ENCODE results near the gene CARNS1. TPM values are rescaled to one million over a fixed set of nuclear protein-coding genes. Genes with fewer than 3 reads are reported as not detected.

The CARNS1 gene
- total and polyA plus RNA-seq, 9 of the 15 experiments (the other 6 are each of a cell fraction or from before 2014, with no cell fraction given) = 0.01 to 0.18 (median 0.06) TPM; not detected in 3

- no peaks in the 10 kb centered on the region for H3K9me1 ChIP-seq (ENCODE audit: control insufficient read depth, insufficient read depth, low read length)
- no peak overlapping the region for H3K4me2 ChIP-seq (ENCODE audit: insufficient read depth, low read length)
- H3K4me3 ChIP-seq = no peak overlapping the region
- WGBS (ENCODE audit: insufficient coverage, low coverage, missing lambda C conversion rate) = 93% methylated on average over 14 of the region's 21 CpGs
- in situ Hi-C loops (cut with MboI) = no loop called here
- no peak for ATAC-seq
- H3K9me3 ChIP-seq (replicated peaks; ENCODE audit: control insufficient read depth, insufficient read depth, low read depth, low read length) = no peaks in the 10 kb centered on the region
- POLR2A ChIA-PET = interaction anchor here (0.6 to 1.2 kb wide), 7 partner anchors 9 to 360 kb away, joined by 3 to 6 read pairs (median 3); partner anchors contain the start of gene TBC1D10C
- no peak for TF ChIP-seq TSHZ1 (CRISPR knock-in tag; IDR thresholded peaks at IDR 0.05)
- 0 out of 2 replicates have a peak, but pooled peaks have one; percentile 30 for TF ChIP-seq RBFOX2 (IDR thresholded peaks at IDR 0.05; ENCODE audit: low read depth, low read length)
- TF ChIP-seq HMGN3 (IDR thresholded peaks at IDR 0.05; ENCODE audit: borderline replicate concordance, extremely low read depth, insufficient read length, low read depth, low read length) = peak; percentile 13
- TF ChIP-seq ZNF384 (IDR thresholded peaks at IDR 0.05; ENCODE audit: low read depth, low read length) = no peak
- no peak for TF ChIP-seq PYGO2 (tag; IDR thresholded peaks at IDR 0.05)
- peak; percentile 13 for TF ChIP-seq FIP1L1 (IDR thresholded peaks at IDR 0.05; ENCODE audit: low read depth, low read length, poor library complexity, severe bottlenecking)
- TF ChIP-seq POLR2AphosphoS5 (IDR thresholded peaks at IDR 0.05; ENCODE audit: control insufficient read depth, insufficient read depth, low read depth, low read length) = peak; percentile 17; the same call in 1 of the 2 replicates
- TF ChIP-seq GTF2A2 (tag; IDR thresholded peaks at IDR 0.05) = no peak
- peak; percentile 60 for TF ChIP-seq POLR2G (IDR thresholded peaks at IDR 0.05; ENCODE audit: low read depth, low read length)
- 0 out of 2 replicates have a peak, but pooled peaks have one; percentile 38 for TF ChIP-seq HNRNPL (IDR thresholded peaks at IDR 0.05; ENCODE audit: low read depth, low read length)
- TF ChIP-seq, protein P1, sequence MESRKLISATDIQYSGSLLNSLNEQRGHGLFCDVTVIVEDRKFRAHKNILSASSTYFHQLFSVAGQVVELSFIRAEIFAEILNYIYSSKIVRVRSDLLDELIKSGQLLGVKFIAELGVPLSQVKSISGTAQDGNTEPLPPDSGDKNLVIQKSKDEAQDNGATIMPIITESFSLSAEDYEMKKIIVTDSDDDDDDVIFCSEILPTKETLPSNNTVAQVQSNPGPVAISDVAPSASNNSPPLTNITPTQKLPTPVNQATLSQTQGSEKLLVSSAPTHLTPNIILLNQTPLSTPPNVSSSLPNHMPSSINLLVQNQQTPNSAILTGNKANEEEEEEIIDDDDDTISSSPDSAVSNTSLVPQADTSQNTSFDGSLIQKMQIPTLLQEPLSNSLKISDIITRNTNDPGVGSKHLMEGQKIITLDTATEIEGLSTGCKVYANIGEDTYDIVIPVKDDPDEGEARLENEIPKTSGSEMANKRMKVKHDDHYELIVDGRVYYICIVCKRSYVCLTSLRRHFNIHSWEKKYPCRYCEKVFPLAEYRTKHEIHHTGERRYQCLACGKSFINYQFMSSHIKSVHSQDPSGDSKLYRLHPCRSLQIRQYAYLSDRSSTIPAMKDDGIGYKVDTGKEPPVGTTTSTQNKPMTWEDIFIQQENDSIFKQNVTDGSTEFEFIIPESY (CRISPR knock-in tag; IDR thresholded peaks at IDR 0.05) = peak; percentile 85
- CTCF ChIA-PET (ENCODE audit: low intra/inter-chr PET ratio) = no interaction called here
- no peaks in the 10 kb centered on the region for H3K27me3 ChIP-seq (ENCODE audit: control insufficient read depth in 2 of 2, insufficient read depth in 2 of 2, low read length in 2 of 2)
- peaks cover 14 to 83% of the 10 kb centered on the region in 2 experiments for H3K4me1 ChIP-seq (replicated peaks in 1 of 2; ENCODE audit: control insufficient read depth in 2 of 2, insufficient read depth in 2 of 2, low read length in 2 of 2)
- intact Hi-C loops (cut with micrococcal nuclease) = no loop called here
- H3K27ac ChIP-seq (ENCODE audit: extremely low read depth, low read depth, low read length) = no peak overlapping the region
- H3K79me2 ChIP-seq (ENCODE audit: control insufficient read depth, insufficient read depth, low read length) = peaks cover 13% of the 10 kb centered on the region
- H3K36me3 ChIP-seq (ENCODE audit: control insufficient read depth, insufficient read depth, low read length) = peaks cover 52% of the 10 kb centered on the region; the same call in 2 of the 3 replicates
- no peak for DNase-seq (ENCODE audit: extremely low read depth in 1 of 4, low spot score in 3 of 4)
- no TSS peak for BruUV-seq (replicated peaks)
- H4K20me1 ChIP-seq (replicated peaks; ENCODE audit: control insufficient read depth, insufficient read depth, low read length) = no peaks in the 10 kb centered on the region
- no peak for FAIRE-seq
- no peak overlapping the region for H2AFZ ChIP-seq (ENCODE audit: low read depth, low read length)
- peak overlapping the region in 1 of 2 experiments; percentile 73; a peak in 1 of 4 replicates for H3K9ac ChIP-seq (ENCODE audit: insufficient read depth in 1 of 2, low read depth in 2 of 2, low read length in 2 of 2)
These were observed 25.7 kb downstream of the CARNS1 start for GRCh38 chr11:67441098-67441563.

Data from K562 (cell line).